Measurements from ENCODE around the gene ADGRG4. TPM values are rescaled to one million over a fixed set of nuclear protein-coding genes. Genes with fewer than 3 reads are reported as not detected.

The ADGRG4 gene
- total and polyA plus RNA-seq, 4 donors, result under 0.01 TPM; not detected in 3

- Histone ChIP-seq H3K36me3 (ENCODE audit: control insufficient read depth in 4 of 4, insufficient read depth in 3 of 4, low read depth in 1 of 4, low read length in 3 of 4) (no peaks in the 10 kb centered on the region), H3K9ac (ENCODE audit: low read depth in 1 of 2, low read length in 2 of 2) (no peak overlapping the region), H3K27ac (ENCODE audit: low read depth in 1 of 2, low read length in 2 of 2) (no peak overlapping the region), H3K4me3 (ENCODE audit: low read depth in 1 of 3, low read length in 3 of 3) (no peak overlapping the region), H3K27me3 (ENCODE audit: control insufficient read depth in 4 of 4, insufficient read depth in 4 of 4, low read length in 3 of 4) (peaks cover 0 to 8% (median 0%) of the 10 kb centered on the region in 4 donors), H3K9me3 (ENCODE audit: control insufficient read depth in 4 of 4, low read length in 3 of 4) (peaks cover 0 to 2% (median 0%) of the 10 kb centered on the region in 4 donors), H3K4me1 (ENCODE audit: control insufficient read depth in 4 of 4, insufficient read depth in 4 of 4, low read length in 3 of 4) (no peaks in the 10 kb centered on the region)
- no peak for DNase-seq (ENCODE audit: low spot score)
- TF ChIP-seq YY1 (IDR thresholded peaks at IDR 0.05) (no peak), FOXA1 (IDR thresholded peaks at IDR 0.05) (no peak), NR2F2 (IDR thresholded peaks at IDR 0.05) (no peak), SP1 (IDR thresholded peaks at IDR 0.05) (no peak), HNF4A (conservative IDR thresholded peaks at IDR 0.05) (no peak), REST (IDR thresholded peaks at IDR 0.05) (no peak), RXRA (IDR thresholded peaks at IDR 0.05) (no peak), TAF1 (conservative IDR thresholded peaks at IDR 0.05) (no peak), FOXA2 (IDR thresholded peaks at IDR 0.05) (no peak), EGR1 (IDR thresholded peaks at IDR 0.05; ENCODE audit: low read depth in 2 of 2) (no peak), JUND (IDR thresholded peaks at IDR 0.05) (no peak), ZBTB33 (IDR thresholded peaks at IDR 0.05) (no peak), RAD21 (IDR thresholded peaks at IDR 0.05) (no peak), GABPA (IDR thresholded peaks at IDR 0.05 in 1 of 2, conservative IDR thresholded peaks at IDR 0.05 in 1 of 2) (no peak), HNF4G (IDR thresholded peaks at IDR 0.05) (no peak), ATF3 (IDR thresholded peaks at IDR 0.05) (no peak), CTCF (IDR thresholded peaks at IDR 0.05; ENCODE audit: low read depth, low read length, missing input control) (no peak)
- TF ChIP-seq, protein P1, sequence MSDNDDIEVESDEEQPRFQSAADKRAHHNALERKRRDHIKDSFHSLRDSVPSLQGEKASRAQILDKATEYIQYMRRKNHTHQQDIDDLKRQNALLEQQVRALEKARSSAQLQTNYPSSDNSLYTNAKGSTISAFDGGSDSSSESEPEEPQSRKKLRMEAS (IDR thresholded peaks at IDR 0.05), result no peak
- WGBS, result 54% methylated on average over 2 of the region's 2 CpGs
Measured at GRCh38 chrX:136346506-136346905, 45.7 kb downstream of the ADGRG4 start.
